Measurements from ENCODE around the gene ZDHHC7.
"Not testable (repeated sequence)": the region's sequence is repeated elsewhere in the genome, so short reads cannot be mapped to it uniquely, and the experiment has no call there.

Gene ZDHHC7

DNA sequence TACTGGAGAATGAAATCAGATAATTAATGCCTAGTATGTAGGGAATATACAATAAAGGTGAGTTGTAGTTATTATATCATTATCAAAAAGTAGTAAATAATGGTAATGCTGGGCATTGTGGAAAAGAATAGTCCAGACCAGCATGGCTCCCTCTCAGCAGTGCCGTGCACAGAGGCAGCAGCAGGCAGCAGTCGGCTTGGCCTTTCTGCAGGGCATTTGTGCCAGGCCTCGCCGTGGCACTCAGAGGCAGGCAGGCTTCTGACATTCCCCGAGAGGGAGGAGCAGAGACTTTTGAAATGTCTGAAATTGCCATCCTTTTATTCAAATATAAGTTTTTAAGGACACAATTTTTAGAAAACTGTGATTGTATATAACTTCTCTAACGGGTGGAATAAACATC, 31.3 kb upstream of the ZDHHC7 start:
- no peak for DNase-seq (ENCODE audit: low spot score)

DNA sequence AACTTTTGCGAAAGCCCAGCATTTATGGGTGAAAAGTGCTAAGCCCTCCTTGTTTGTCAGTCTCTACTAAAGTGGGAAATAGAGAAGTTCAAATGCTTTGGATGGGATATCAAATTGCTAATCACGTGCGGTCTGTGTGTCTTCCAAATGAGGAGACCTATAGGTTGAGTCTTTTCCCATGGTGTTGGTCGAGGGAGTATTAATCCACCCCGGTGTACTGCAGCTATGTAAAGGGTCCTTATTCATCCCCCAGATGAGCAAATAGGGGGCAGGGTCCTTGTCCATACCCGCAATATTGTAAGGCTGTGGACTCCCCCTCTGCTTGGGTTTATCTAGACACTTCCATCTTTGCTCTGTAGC, 30.8 kb upstream of the ZDHHC7 start:
- DNase-seq (ENCODE audit: low spot score): no peak

- DNase-seq (ENCODE audit: low spot score): no peak
Observed at GRCh38 chr16:85041219-85042166, 30.2 kb upstream of the ZDHHC7 start.

GRCh38 chr16:85040685-85041084, 29.4 kb upstream of the ZDHHC7 start:
- DNase-seq (ENCODE audit: low spot score): no peak

DNA sequence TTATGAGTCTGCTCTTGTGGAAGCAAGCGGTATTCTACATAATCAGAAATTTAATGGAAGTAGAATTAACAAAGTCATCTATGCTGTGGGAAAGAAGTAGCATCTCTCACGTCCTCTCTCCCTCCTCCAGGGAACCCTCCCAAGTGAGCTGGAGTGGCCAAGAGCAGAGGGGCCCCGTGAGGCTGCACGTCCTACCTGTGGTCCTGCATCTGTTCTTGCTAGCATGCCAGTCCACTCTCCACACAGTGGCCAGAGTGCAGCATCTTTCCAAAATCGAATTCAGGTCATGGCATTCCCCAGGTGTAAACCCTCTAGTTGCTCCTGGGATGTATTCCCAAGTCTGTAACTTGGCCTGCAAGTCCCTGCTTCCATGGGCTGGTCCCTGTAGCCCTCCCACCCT, 26.4 kb upstream of the ZDHHC7 start:
- no peak for DNase-seq (ENCODE audit: low spot score)

DNA sequence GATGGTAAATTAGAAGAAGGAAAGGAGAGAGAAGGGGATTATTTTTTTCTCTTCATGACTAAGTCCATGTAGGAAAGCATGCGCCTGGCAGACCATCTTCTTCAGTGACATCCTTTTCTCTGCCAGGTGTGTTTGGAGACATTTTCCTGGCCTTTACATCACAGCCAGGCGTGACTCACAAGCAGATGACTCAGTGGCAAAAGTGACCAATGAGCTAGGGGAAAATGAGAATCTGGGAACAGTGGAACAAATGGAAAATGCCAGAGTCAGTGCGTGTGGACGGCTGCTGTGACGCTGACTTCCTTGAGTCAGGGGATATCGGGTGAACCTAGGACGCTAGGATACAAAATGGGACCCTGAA, 25.7 kb upstream of the ZDHHC7 start:
- no peak for DNase-seq (ENCODE audit: low spot score)

GRCh38 chr16:85036236-85037049, 25.1 kb upstream of the ZDHHC7 start:
- DNase-seq (ENCODE audit: low spot score): no peak

- no peak for DNase-seq (ENCODE audit: low spot score)
Observed at GRCh38 chr16:85034591-85035433, 23.5 kb upstream of the ZDHHC7 start.

DNA sequence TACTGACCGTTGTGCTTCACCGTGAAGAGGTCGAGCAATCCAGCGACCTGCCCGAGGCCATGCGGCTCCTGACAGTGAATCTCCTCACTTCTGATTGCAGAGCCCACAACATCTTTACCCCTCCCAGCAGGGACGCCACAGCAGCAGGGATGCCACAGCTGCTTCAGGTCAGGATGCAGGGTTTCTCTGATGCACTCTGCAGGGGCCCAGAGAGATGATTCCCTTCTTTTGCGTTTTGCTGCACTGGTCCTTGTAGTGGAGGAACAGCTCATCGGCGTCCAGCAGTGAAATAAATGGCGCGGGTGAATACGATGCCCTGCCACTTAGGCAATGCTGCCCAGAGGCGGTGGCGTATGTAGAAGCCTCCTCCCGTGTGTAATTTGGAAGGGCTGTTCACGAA, 21.8 kb upstream of the ZDHHC7 start:
- DNase-seq (ENCODE audit: low spot score): no peak

GRCh38 chr16:85032187-85032586, 20.9 kb upstream of the ZDHHC7 start:
- not testable (repeated sequence) for DNase-seq (ENCODE audit: low spot score)

GRCh38 chr16:85031451-85031850, 20.1 kb upstream of the ZDHHC7 start:
- no peak for DNase-seq (ENCODE audit: low spot score)

DNA sequence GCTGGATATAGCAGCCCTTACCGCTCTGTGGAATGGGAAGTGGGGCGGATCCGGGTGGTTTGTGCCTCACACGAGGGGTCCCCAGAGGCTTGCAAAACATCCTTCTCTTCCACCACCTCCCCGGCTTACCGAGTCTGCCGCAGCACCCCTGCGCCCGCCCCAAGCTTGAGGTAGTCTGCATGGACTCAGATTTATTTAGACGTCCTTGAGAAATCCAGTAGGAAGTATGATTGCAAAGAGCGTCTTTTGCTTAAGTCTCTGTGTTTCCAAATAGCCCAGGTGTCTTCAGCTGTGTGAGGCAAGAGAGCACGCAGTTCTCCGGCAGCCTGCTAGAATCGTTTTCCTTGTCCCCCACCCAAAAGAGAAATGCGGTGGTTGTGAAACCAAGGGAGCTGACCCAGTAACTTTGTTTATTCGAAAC, 18.7 kb upstream of the ZDHHC7 start:
- DNase-seq (ENCODE audit: low spot score): no peak

GRCh38 chr16:85029408-85029784, 18.1 kb upstream of the ZDHHC7 start:
- DNase-seq (ENCODE audit: low spot score): peak; percentile 32

DNA sequence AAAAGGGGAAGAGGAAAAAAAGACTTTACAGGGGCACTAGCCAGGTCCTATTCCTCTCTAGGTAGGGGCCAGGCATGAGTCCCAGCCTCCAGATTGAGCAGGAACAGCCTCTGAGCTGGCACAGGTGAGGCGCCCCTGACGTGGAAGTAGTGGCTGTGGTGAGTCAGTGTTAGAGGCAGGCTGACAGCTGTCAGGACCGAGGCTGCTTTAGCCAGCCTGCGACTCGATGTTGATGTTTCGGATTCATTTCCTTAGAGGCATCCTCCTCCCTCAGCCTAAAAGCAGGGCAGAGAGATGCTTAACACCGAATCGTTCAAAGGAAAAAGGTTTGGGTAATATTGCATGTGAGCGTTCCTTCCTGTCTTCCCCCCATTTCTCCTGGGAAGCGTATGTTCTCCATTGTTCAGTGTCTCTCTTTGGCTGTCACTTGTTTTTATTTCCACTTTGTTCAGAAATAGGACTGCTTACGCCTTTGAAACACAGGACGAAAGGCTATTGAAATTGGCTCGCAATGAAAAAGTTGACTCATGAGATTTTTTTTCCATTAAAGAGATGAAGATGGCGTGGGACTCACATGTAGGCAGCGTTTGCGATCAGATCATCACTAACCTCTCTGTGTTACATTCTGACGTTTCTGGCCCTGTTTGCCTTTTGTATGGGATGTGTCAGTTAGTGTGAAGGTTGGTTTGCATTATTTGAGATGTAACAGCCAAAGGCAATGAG, 17.5 kb upstream of the ZDHHC7 start:
- DNase-seq (ENCODE audit: low spot score): no peak

GRCh38 chr16:85027958-85028684, 16.8 kb upstream of the ZDHHC7 start:
- no peak for DNase-seq (ENCODE audit: low spot score)

DNA sequence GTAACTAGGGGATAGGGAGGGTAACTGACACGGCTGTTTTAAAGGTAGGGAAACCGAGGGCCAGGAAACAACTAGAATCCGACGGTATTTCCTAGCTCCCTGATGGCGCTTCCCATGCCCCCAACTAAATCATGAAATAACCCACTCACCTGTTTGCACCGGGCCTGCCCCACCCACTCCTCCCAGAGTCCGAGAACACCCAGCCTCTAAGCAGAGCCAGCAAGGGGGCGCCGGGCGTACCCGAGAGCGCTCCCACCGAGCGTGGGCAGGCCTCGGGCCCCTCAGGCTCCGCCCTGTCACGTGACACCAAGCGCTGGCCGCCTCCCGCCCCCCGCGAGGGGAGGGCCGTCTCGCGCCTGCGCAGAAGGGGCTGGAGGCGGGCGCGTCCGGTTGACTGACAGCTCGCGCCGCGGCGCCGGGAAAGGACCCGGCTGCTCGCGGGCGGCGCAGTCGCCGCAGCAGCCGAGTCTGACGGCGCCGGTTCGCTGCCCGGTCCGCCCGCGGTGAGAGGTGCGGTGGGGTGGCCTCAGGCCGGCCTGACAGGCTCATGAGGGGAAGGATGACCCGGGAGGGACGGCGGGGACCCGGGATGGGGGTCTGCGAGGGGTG, 16.1 kb upstream of the ZDHHC7 start, which contains the start of gene KIAA0513:
KIAA0513 (plus strand) TSS at position 447 of the 609 bp plus-strand sequence. CDS start 39,277 bp downstream, outside the sequence.
- peak; percentile 95 for DNase-seq (ENCODE audit: low spot score)

DNA sequence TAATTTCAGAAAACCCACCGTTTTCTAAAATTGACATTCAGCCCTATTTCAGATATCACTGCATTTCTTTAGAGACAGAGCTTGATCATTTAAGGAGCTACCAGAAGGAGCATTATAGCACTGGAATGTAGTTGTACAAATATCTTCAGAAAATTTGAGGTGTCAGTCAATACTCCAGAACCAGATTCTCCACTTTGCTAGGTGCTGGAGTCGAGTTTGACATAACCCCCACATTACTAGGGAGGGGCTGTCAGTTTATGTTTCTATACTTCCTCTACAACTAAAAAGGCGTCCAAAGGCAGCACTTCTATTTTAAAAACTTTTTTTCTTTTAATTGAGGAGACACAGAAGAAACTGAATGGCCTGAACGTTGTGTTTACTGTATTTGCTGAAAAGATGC, 15.4 kb upstream of the ZDHHC7 start:
- no peak for DNase-seq (ENCODE audit: low spot score)

DNA sequence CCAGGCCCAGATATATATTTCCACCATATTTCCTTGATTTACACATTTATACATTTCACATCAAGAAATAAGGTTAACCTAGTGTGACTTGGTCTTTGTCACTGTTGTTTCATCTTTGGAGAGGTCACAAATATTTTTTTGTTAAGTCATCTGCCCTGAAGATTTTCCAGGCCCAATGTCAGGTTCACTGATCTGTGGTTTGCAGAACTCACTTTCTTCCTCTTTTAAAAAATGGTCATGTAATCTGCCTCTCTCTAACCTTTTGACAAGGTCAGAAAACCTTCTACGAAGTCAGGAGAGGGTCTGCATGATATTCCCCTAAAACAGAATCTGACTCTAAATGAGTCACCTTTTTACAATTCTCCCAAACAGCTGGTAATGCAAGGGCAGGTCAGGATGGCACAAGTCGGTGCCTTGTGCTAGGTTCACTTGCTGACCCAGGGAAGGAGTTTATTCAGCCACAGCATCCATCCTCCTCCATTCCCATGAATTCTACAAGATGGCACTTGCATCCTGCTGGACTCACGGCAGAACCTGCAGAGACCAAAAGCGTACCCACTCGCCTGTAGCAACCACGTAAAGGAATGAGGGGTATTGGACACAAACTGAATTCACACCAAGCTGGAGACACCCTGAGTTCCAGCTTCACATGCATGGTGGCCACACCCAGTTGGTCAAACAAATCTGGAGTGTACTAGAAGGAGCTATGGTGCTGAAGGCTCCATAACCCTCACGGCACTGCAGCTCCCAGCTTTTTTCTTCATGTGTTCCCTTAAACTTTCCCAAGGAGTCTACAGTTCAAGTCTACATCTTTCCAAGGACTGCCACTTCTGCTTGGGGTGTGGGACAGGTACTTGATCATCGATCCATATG, 14.7 kb upstream of the ZDHHC7 start:
- DNase-seq (ENCODE audit: low spot score): peak; percentile 38

- DNase-seq (ENCODE audit: low spot score): no peak
Observed at GRCh38 chr16:85019659-85020245, 8.4 kb upstream of the ZDHHC7 start.
